Large intestine (tissue), 3 donors: ENCODE results near the gene VPS36. TPM values are rescaled to one million over a fixed set of nuclear protein-coding genes. Genes with fewer than 3 reads are reported as not detected.

ENCODE experiments used
- DNase-seq, 2 donors: peaks; one replicate each; pipeline versions ENCODE4 v3.0.0 to v3.0.0-alpha.2; 2013
- H3K27ac ChIP-seq: one replicate; pipeline ENCODE4 v1.5.1; 2013; ENCODE audit warnings: low read length
- H3K27me3 ChIP-seq: 2 replicates; pipeline ENCODE4 v1.6.1; 2013; ENCODE audit warnings: low read length; ENCODE audit not compliant: control insufficient read depth, insufficient read depth
- H3K36me3 ChIP-seq: 2 replicates; pipeline ENCODE4 v1.6.1; 2013; ENCODE audit warnings: low read length; ENCODE audit not compliant: control insufficient read depth, insufficient read depth
- H3K4me1 ChIP-seq: one replicate; pipeline ENCODE4 v1.6.1; 2013; ENCODE audit warnings: low read length; ENCODE audit not compliant: control insufficient read depth, insufficient read depth
- H3K4me3 ChIP-seq: one replicate; pipeline ENCODE4 v1.5.1; 2013; ENCODE audit warnings: low read length
- H3K9me3 ChIP-seq: one replicate; pipeline ENCODE4 v1.6.1; 2013; ENCODE audit warnings: mild to moderate bottlenecking, low read depth, low read length, moderate library complexity; ENCODE audit not compliant: control insufficient read depth
- WGBS: methylation state at CpG from one replicate; pipeline ENCODE4 v1.1.5; 2013; ENCODE audit warnings: low lambda C conversion rate; ENCODE audit not compliant: insufficient coverage; 5-methylcytosine and 5-hydroxymethylcytosine counted together
- polyA plus RNA-seq: library from polyadenylated mRNA; unstranded; fragments of 120-200 nt; gene quantifications from one replicate; pipeline ENCODE4 v1.2.1, GENCODE V29; 2013

The VPS36 gene
- polyA plus RNA-seq, 1 donor = 64.8 TPM

DNA sequence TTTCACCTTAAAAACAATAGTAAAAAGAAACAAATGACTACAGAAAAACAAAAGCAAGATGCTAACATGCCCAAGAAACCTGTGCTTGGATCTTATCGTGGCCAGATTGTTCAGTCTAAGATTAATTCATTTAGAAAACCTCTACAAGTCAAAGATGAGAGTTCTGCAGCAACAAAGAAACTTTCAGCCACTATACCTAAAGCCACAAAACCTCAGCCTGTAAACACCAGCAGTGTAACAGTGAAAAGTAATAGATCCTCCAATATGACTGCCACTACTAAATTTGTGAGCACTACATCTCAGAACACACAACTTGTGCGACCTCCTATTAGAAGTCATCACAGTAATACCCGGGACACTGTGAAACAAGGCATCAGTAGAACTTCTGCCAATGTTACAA lies 10.8 kb upstream of the VPS36 start:
- Histone ChIP-seq H3K9me3 (no peaks in the 10 kb centered on the region), H3K4me3 (no peak overlapping the region), H3K27ac (no peak overlapping the region), H3K4me1 (peaks cover 3% of the 10 kb centered on the region), H3K36me3 (peaks cover 29% of the 10 kb centered on the region), H3K27me3 (no peaks in the 10 kb centered on the region)
- WGBS = no CpG with 5 or more reads among the region's 3 CpGs
- DNase-seq = no peak

DNA sequence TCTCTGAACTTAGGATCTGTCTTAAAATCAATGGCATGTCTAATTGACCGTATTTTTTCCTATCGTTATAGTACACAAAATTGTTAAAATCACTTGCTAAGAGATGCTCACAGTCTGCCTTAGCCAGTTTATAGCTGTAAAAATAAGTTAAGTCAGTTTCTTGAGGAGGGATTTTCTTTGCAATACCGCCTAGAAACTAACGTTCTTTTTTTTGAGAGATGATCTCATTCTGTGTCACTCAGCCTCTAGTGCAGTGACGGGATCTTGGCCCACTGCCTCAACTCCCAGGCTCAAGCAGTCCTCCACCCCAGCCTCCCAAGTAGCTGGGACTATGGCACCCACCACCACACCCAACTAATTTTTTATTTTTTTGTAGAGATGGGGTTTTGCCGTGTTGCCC lies 9.2 kb upstream of the VPS36 start:
- H3K36me3 ChIP-seq = peaks cover 27% of the 10 kb centered on the region
- WGBS = 100% methylated on average over 2 of the region's 6 CpGs
- H3K4me1 ChIP-seq = peaks cover 3% of the 10 kb centered on the region
- H3K27me3 ChIP-seq = no peaks in the 10 kb centered on the region
- no peak for DNase-seq
- H3K4me3 ChIP-seq = no peak overlapping the region
- H3K27ac ChIP-seq = no peak overlapping the region
- H3K9me3 ChIP-seq = no peaks in the 10 kb centered on the region

DNA sequence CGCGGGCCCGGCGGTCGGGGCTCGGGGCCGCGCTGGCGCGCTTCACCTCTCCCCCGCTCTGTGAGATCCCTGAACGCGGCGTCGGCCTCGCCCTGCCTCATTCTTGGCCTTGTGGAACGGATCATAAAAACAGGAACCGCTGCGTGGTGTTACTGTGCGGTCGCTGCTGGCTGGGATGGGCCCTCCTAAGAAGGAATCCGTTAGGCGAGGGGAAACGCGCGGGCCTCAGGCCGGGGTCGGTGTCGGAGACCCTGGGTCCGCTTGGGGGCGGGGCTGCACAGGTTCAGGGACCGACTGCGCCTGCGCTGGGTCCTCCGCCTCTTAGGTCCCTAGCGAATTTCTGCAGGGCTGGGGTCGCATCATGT lies 5.2 kb upstream of the VPS36 start:
- no CpG with 5 or more reads among the region's 37 CpGs for WGBS
- H3K27ac ChIP-seq = peak overlapping the region; percentile 93

DNA sequence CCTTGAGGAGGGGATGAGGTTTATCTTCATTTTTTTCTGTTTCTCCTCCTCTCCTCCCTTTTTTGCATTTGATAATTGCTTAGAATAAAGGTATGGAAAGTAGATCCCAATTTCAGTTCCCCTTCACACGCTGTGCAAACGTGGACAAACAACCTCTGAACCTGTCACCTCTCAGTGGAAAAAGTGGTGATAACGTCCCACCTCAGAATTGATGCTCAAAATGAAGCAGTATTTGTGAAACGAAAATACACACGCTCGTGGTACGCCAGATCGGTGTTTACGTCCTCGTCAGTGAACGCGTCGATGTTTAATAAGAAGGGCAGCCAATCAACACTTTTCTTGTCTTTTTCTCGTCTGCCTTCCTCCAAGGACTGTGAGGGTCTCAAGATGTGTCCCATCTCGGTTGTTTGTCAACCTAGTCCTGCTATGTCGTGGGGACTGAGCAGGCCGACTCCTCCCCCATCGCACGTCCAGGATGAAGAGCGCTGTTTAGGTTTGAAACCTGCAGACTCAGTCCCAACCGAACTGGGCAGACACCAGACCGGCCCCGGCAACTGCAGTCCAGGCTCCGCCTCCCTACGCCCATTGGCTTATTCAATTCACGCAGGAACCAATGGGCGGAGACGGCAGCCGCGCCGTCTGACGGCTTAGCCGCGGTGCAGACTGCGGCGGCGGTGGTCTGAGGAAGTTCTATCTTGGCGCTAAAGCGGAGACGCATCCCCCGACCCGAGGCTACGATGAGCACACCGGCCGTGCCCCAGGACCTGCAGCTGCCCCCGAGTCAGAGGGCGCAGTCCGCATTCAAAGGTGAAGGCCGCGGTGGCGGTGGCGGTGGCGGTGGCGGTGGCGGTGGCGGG lies 4.6 kb upstream of the VPS36 start, which contains the start of gene CKAP2:
TSS of gene CKAP2 (plus strand) at position 659 of the 857 bp plus-strand sequence. CDS start at position 738, 79 bp downstream.
- peak; percentile 96 to 97 for DNase-seq
- peaks cover 7% of the 10 kb centered on the region for H3K4me1 ChIP-seq
- H3K4me3 ChIP-seq = peak within 1 kb of the TSS; percentile 61
- H3K27ac ChIP-seq = peak within 1 kb of the TSS; percentile 93
- peaks cover 3% of the 10 kb centered on the region for H3K36me3 ChIP-seq
- H3K9me3 ChIP-seq = no peaks in the 10 kb centered on the region
- no CpG with 5 or more reads among the region's 56 CpGs for WGBS
- no peaks in the 10 kb centered on the region for H3K27me3 ChIP-seq

More for the DNA sequence above, 5.2 kb upstream of the VPS36 start:
- DNase-seq = peak; percentile 72 to 83
- Histone ChIP-seq H3K27me3 (no peaks in the 10 kb centered on the region), H3K9me3 (no peaks in the 10 kb centered on the region), H3K4me1 (peaks cover 7% of the 10 kb centered on the region), H3K36me3 (peaks cover 4% of the 10 kb centered on the region), H3K4me3 (peak overlapping the region; percentile 61)

DNA sequence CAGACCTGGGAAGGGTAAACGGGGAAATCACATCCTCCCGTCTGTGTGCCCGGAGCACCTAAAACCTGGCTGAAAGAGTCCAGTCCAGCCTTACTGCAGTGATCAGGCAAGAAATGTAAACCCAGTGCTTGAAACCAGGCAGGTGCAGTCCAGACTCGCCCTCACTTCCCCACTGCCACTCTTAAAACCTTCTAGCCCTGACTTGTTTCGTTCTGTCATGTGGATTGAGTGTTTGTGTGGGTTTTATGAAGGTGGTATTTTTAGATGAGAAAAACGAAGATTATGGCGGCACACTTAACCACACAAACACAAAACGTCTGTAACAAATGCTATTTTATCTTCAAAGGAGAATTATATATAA lies 4.0 kb upstream of the VPS36 start:
- DNase-seq = peak; percentile 16 to 55
- 27% methylated on average over 3 of the region's 8 CpGs for WGBS
- Histone ChIP-seq H3K27ac (peak overlapping the region; percentile 93), H3K36me3 (peaks cover 3% of the 10 kb centered on the region), H3K9me3 (no peaks in the 10 kb centered on the region), H3K27me3 (no peaks in the 10 kb centered on the region), H3K4me1 (peaks cover 7% of the 10 kb centered on the region), H3K4me3 (peak overlapping the region; percentile 61)

DNA sequence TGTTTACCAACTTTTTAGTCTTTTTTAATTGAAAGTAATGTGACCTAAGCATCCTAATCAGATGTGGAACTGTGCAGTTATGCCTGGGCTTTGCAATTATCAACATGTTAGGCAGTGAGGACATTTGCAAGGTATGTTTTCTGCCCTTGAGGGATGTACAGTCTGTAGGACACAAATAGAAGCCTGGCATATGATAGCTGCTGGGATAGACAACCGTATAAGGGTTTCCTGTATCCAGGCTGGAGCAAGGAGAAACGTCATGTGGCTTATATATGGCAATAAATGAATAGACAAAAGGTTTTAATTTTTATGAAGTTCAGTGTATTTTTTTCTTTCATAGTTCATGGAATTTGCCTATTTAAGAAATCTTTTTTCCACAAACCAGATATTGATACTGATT lies 2.0 kb upstream of the VPS36 start:
- WGBS = 100% methylated on average over 1 of the region's 2 CpGs
- Histone ChIP-seq H3K9me3 (no peaks in the 10 kb centered on the region), H3K4me1 (peaks cover 11% of the 10 kb centered on the region), H3K27me3 (no peaks in the 10 kb centered on the region), H3K27ac (no peak overlapping the region), H3K36me3 (peaks cover 3% of the 10 kb centered on the region), H3K4me3 (no peak overlapping the region)
- DNase-seq = no peak

DNA sequence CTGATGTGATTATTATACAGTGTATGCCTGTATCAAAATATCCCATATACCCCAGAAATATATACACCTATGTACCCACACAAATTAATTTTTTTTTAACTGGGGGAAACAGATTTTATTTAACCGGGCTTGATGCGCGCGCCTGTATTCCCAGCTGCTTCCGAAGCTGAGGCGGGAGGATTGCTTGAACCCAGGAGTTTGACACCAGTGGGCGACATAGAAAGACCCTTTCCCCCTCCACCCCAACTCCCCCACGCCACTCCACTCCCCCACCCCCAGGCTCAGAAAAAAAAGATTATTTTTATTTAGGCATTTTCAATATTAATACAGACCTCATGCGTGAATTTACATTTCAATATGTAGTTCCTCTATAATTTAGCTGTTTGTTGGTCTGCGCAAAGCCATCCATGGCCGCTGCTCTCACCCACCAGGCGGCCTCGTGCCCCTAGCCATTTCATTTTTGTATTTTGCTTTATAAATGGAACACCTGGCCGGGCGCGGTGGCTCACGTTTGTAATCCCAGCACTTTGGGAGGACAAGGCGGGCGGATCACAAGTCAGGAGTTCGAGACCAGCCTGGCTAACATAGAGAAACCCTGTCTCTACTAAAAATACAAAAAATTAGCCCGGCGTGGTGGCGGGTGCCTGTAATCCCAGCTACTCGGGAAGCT lies 836 bp upstream of the VPS36 start:
- no peaks in the 10 kb centered on the region for H3K36me3 ChIP-seq
- no peak overlapping the region for H3K4me3 ChIP-seq
- no CpG with 5 or more reads among the region's 24 CpGs for WGBS
- peaks cover 8% of the 10 kb centered on the region for H3K4me1 ChIP-seq
- H3K27ac ChIP-seq = no peak overlapping the region
- no peak for DNase-seq
- H3K27me3 ChIP-seq = no peaks in the 10 kb centered on the region
- H3K9me3 ChIP-seq = no peaks in the 10 kb centered on the region

DNA sequence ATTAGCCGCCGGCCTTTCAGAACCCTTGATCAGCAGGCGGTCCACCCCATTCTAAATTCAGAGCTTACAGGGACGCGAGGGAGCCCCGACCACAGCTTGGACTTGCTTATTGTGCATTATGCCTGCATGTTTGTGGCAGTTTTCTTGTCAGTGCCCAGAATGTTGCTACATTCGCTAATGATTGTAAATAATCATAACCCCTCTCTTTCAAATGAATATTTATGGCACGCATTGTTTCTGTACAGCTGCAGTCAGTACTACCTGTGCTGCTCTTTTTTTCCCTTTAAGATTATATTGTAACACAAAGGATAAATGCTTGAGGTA lies 321 bp upstream of the VPS36 start:
- no peak overlapping the region for H3K27ac ChIP-seq
- H3K4me1 ChIP-seq = peaks cover 8% of the 10 kb centered on the region
- DNase-seq = no peak

DNA sequence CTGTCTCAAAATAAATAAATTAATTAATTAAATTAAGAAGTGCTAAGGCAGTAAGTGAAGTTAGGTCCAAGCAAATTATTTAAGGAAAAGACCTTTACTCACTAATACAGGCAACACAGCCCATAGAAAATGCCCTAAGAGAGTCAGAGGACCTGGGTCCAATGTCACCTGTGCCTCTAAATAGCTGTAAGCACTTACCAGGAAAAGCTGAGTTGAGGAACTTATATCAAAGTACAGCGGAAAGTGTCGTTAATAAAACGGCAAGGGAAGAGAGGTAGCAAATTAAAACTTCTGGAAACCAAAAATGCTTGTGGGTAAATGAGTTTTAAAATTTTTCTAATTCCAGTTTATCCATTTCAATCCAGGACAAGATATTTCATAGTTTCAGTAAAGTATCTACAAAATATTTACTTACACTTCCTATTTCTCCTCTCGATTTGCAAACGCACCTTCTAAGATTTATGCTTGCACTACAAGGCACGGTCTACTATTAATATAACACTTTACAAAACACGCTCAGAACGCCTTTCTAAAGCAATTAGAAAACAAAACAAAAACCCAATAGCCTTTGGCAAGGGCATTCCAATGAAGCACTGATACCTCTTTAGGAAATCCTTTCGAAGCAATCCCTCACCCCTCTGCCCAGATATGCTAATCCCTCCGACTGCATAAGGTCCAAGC lies 963 bp downstream of the VPS36 start:
- Histone ChIP-seq H3K4me1 (peaks cover 8% of the 10 kb centered on the region), H3K27ac (peak overlapping the region; percentile 94), H3K27me3 (no peaks in the 10 kb centered on the region), H3K4me3 (peak overlapping the region; percentile 93), H3K36me3 (no peaks in the 10 kb centered on the region), H3K9me3 (no peaks in the 10 kb centered on the region)
- peak in 1 of 2 donors; percentile 71 for DNase-seq
- whole genome bisulfite sequencing = 0% methylated on average over 1 of the region's 10 CpGs

More for the DNA sequence above, 321 bp upstream of the VPS36 start:
- Histone ChIP-seq H3K4me3 (peak overlapping the region; percentile 19), H3K9me3 (no peaks in the 10 kb centered on the region), H3K27me3 (no peaks in the 10 kb centered on the region), H3K36me3 (no peaks in the 10 kb centered on the region)
- 80% methylated on average over 1 of the region's 8 CpGs for WGBS

DNA sequence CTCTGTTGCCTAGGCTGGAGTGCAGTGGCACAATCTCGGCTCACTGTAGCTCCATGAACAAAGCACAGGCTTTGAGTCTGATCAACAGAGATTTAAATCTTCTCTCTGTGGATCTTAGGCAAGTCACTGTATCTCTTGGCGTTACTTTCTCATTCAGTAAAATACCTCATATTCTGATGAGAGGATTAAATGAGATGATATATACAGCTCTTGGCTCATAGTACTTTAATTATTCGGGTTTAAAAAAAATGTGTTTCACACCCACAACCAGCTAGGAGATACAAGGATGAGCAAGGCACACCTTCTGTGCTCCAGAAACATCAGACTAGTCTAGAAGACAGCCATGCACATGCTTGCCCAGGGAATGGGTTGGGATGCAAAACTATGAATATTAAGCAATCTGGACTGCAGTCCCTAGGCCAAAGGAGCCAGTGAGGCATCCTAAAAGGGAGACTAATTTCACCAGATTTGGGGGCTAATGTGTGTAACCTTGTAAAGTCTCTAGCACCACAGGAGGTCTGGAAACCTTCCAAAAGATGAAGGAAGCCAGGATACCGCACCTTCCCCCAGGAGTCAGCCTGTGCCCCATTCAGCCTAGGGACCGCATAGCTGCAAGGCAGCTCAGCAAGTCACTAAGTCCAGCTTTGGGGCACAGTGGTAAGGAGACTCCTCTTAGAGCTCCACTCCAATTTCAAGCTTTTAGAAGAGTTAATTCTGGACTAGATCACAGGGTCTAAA lies 2.5 kb downstream of the VPS36 start:
- peaks cover 8% of the 10 kb centered on the region for H3K4me1 ChIP-seq
- H3K27me3 ChIP-seq = no peaks in the 10 kb centered on the region
- H3K9me3 ChIP-seq = no peaks in the 10 kb centered on the region
- H3K4me3 ChIP-seq = no peak overlapping the region
- H3K27ac ChIP-seq = no peak overlapping the region
- no peaks in the 10 kb centered on the region for H3K36me3 ChIP-seq
- peak in 1 of 2 donors; percentile 6 for DNase-seq
- no CpG with 5 or more reads among the region's 5 CpGs for WGBS
